HEK293 (cell line): ENCODE measurements around the gene CAP2.

Source experiments
- BCL6B ChIP-seq: fragments of 450-650 bp; formaldehyde crosslinking; IDR thresholded peaks from 2 replicates; pipeline ENCODE4 v1.5.1; 2017; ENCODE audit warnings: missing biosample characterization, missing genetic modification characterization
- CTCF ChIP-seq: fragments of 450-650 bp; formaldehyde crosslinking; IDR thresholded peaks from 2 replicates; pipeline ENCODE4 v1.5.1; 2016; ENCODE audit warnings: missing biosample characterization, missing genetic modification characterization
- TCF7L2 ChIP-seq: IDR thresholded peaks from 2 replicates; pipeline ENCODE4 v1.6.1; 2011; ENCODE audit warnings: low read depth, mild to moderate bottlenecking, inconsistent platforms, low read length, moderate library complexity, borderline replicate concordance
- ZBTB48 ChIP-seq: fragments of 450-650 bp; formaldehyde crosslinking; IDR thresholded peaks from 2 replicates; pipeline ENCODE4 v1.5.1; 2016; ENCODE audit warnings: missing biosample characterization, missing genetic modification characterization
- ZBTB7A ChIP-seq: fragments of 450-650 bp; formaldehyde crosslinking; IDR thresholded peaks from 2 replicates; pipeline ENCODE4 v1.5.1; 2016; ENCODE audit warnings: low read depth, missing biosample characterization, missing genetic modification characterization
- ZNF19 ChIP-seq: fragments of 450-650 bp; formaldehyde crosslinking; IDR thresholded peaks from 2 replicates; pipeline ENCODE4; 2016; ENCODE audit warnings: missing biosample characterization, missing genetic modification characterization, low read depth
- ZNF311 ChIP-seq: fragments of 450-650 bp; formaldehyde crosslinking; IDR thresholded peaks from 2 replicates; pipeline ENCODE4 v1.5.1; 2017; ENCODE audit warnings: missing biosample characterization, missing genetic modification characterization, borderline replicate concordance
- ZNF335 ChIP-seq: fragments of 450-650 bp; formaldehyde crosslinking; conservative IDR thresholded peaks from 2 replicates; pipeline ENCODE4 v1.5.1; 2016; ENCODE audit warnings: missing biosample characterization, missing genetic modification characterization
- ZNF664 ChIP-seq: fragments of 450-650 bp; formaldehyde crosslinking; IDR thresholded peaks from 2 replicates; pipeline ENCODE4 v1.5.1; 2016; ENCODE audit warnings: missing biosample characterization, missing genetic modification characterization
- TF ChIP-seq, protein P1 (sequence below): fragments of 450-650 bp; formaldehyde crosslinking; IDR thresholded peaks from 2 replicates; pipeline ENCODE4 v1.5.1; 2016; ENCODE audit warnings: missing biosample characterization, missing genetic modification characterization
- TF ChIP-seq, protein P2 (sequence below): fragments of 450-650 bp; IDR thresholded peaks from 2 replicates; pipeline ENCODE4 v1.5.1; 2018; ENCODE audit warnings: missing biosample characterization, missing genetic modification characterization

DNA sequence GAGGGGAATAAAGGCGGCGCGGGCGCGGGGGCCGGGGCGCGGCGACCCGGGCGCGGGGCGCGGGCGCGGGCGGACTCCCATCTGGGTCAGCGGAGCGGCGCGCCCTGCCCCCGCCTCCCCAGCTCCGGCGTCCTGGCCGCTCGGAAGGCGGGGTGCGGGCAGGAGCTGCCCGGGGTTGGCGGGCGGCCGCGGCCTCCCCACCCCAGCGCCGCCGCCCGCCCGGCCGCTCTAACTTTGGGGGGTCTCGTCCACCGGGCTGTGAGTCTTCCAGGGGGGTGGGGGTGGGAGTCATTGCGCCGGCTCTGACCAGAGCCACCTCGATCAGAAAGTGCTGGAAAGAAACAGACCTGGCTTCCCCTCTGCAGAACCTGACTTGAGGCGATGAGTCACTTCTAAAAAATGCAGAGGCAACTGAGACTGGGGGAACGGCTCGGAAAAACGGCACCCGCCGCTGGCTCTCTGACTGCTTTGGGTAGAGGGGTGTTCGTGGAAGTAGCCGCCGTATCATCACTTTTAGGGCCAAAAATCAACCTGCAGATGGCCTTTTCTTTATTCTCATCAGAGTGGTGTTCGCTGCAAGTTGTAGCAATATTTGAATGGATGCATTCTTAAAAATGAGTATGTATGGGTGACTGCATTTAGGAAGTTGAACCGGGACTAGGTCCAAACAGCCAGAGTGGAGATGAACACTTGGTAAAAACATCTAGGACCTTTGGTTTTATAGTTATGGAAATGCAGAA, 667 bp downstream of the CAP2 start:
- TF ChIP-seq ZNF311 (tag by site-specific recombination) (no peak), CTCF (tag by site-specific recombination) (no peak), ZNF335 (peak; percentile 69), ZBTB48 (tag by site-specific recombination) (no peak), ZNF19 (tag by site-specific recombination) (no peak), ZBTB7A (tag by site-specific recombination) (no peak), ZNF664 (tag by site-specific recombination) (no peak), TCF7L2 (no peak), BCL6B (no peak)
- TF ChIP-seq, protein P1, sequence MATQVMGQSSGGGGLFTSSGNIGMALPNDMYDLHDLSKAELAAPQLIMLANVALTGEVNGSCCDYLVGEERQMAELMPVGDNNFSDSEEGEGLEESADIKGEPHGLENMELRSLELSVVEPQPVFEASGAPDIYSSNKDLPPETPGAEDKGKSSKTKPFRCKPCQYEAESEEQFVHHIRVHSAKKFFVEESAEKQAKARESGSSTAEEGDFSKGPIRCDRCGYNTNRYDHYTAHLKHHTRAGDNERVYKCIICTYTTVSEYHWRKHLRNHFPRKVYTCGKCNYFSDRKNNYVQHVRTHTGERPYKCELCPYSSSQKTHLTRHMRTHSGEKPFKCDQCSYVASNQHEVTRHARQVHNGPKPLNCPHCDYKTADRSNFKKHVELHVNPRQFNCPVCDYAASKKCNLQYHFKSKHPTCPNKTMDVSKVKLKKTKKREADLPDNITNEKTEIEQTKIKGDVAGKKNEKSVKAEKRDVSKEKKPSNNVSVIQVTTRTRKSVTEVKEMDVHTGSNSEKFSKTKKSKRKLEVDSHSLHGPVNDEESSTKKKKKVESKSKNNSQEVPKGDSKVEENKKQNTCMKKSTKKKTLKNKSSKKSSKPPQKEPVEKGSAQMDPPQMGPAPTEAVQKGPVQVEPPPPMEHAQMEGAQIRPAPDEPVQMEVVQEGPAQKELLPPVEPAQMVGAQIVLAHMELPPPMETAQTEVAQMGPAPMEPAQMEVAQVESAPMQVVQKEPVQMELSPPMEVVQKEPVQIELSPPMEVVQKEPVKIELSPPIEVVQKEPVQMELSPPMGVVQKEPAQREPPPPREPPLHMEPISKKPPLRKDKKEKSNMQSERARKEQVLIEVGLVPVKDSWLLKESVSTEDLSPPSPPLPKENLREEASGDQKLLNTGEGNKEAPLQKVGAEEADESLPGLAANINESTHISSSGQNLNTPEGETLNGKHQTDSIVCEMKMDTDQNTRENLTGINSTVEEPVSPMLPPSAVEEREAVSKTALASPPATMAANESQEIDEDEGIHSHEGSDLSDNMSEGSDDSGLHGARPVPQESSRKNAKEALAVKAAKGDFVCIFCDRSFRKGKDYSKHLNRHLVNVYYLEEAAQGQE, result no peak; the same call in 1 of the 2 replicates
- TF ChIP-seq, protein P2, sequence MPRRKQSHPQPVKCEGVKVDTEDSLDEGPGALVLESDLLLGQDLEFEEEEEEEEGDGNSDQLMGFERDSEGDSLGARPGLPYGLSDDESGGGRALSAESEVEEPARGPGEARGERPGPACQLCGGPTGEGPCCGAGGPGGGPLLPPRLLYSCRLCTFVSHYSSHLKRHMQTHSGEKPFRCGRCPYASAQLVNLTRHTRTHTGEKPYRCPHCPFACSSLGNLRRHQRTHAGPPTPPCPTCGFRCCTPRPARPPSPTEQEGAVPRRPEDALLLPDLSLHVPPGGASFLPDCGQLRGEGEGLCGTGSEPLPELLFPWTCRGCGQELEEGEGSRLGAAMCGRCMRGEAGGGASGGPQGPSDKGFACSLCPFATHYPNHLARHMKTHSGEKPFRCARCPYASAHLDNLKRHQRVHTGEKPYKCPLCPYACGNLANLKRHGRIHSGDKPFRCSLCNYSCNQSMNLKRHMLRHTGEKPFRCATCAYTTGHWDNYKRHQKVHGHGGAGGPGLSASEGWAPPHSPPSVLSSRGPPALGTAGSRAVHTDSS (tag by site-specific recombination), result no peak
